ENCODE measurements around the gene CFAP97. TPM values are rescaled to one million over a fixed set of nuclear protein-coding genes. Genes with fewer than 3 reads are reported as not detected.

The CFAP97 gene
- total and polyA plus RNA-seq, 9 of the 15 experiments (the other 6 are each of a cell fraction or from before 2014, with no cell fraction given): 17.3 to 57.8 (median 44.4) TPM

- H4K20me1 ChIP-seq (replicated peaks; ENCODE audit: control insufficient read depth, insufficient read depth, low read length): no peaks in the 10 kb centered on the region
These were observed 76.5 kb downstream of the CFAP97 start for GRCh38 chr4:185127021-185127925.

More at GRCh38 chr4:185127021-185127925, 76.5 kb downstream of the CFAP97 start:
- no TSS peak for BruUV-seq (replicated peaks)
- H3K4me3 ChIP-seq: no peak overlapping the region
- no peak overlapping the region for H3K9ac ChIP-seq (ENCODE audit: insufficient read depth in 1 of 2, low read depth in 2 of 2, low read length in 2 of 2)
- H3K79me2 ChIP-seq (ENCODE audit: control insufficient read depth, insufficient read depth, low read length): no peaks in the 10 kb centered on the region
- intact Hi-C loops (cut with micrococcal nuclease) (no loop called here), in situ Hi-C loops (cut with MboI) (no loop called here)
- H3K36me3 ChIP-seq (ENCODE audit: control insufficient read depth, insufficient read depth, low read length): no peaks in the 10 kb centered on the region
- H3K9me1 ChIP-seq (ENCODE audit: control insufficient read depth, insufficient read depth, low read length): no peaks in the 10 kb centered on the region
- no peaks in the 10 kb centered on the region for H3K4me1 ChIP-seq (replicated peaks in 1 of 2; ENCODE audit: control insufficient read depth in 2 of 2, insufficient read depth in 2 of 2, low read length in 2 of 2)
- FAIRE-seq: no peak
- no peaks in the 10 kb centered on the region; the same call in 1 of the 2 replicates for H3K9me3 ChIP-seq (replicated peaks; ENCODE audit: control insufficient read depth, insufficient read depth, low read depth, low read length)
- TF ChIP-seq TEAD1 (CRISPR knock-in tag; IDR thresholded peaks at IDR 0.05) (no peak), PTTG1 (tag; IDR thresholded peaks at IDR 0.05; ENCODE audit: low read depth) (no peak), MITF (IDR thresholded peaks at IDR 0.05) (no peak), THRB (CRISPR knock-in tag; conservative IDR thresholded peaks at IDR 0.05) (no peak), ZNF217 (CRISPR knock-in tag; IDR thresholded peaks at IDR 0.05) (no peak), ZNF717 (CRISPR knock-in tag; IDR thresholded peaks at IDR 0.05) (no peak), SRSF1 (IDR thresholded peaks at IDR 0.05; ENCODE audit: low read depth, low read length) (no peak), THRA (IDR thresholded peaks at IDR 0.05) (no peak), GTF2F1 (IDR thresholded peaks at IDR 0.05; ENCODE audit: low read depth, low read length) (no peak), SP2 (IDR thresholded peaks at IDR 0.05; ENCODE audit: extremely low read depth, low read depth, low read length, poor library complexity, severe bottlenecking) (no peak), CHD4 (IDR thresholded peaks at IDR 0.05; ENCODE audit: insufficient read depth, insufficient replicate concordance, low read depth, low read length, poor library complexity, severe bottlenecking) (no peak), GABPB2 (CRISPR knock-in tag; conservative IDR thresholded peaks at IDR 0.05) (no peak), ZNF239 (CRISPR knock-in tag; IDR thresholded peaks at IDR 0.05) (no peak), HMGXB4 (CRISPR knock-in tag; IDR thresholded peaks at IDR 0.05) (no peak)
- no peaks in the 10 kb centered on the region for H3K27me3 ChIP-seq (ENCODE audit: control insufficient read depth in 2 of 2, insufficient read depth in 2 of 2, low read length in 2 of 2)
- no peak overlapping the region for H2AFZ ChIP-seq (ENCODE audit: low read depth, low read length)
- ChIA-PET CTCF (ENCODE audit: low intra/inter-chr PET ratio) (no interaction called here), POLR2A (no interaction called here)
- 84% methylated on average over 40 of the region's 64 CpGs for whole genome bisulfite sequencing (ENCODE audit: insufficient coverage, low coverage, missing lambda C conversion rate)
- H3K4me2 ChIP-seq (ENCODE audit: insufficient read depth, low read length): no peak overlapping the region
- no peak for ATAC-seq
- DNase-seq (ENCODE audit: extremely low read depth in 1 of 4, low spot score in 3 of 4): no peak
- no peak overlapping the region for H3K27ac ChIP-seq (ENCODE audit: extremely low read depth, low read depth, low read length)
